OCI-LY7 (cell line): ENCODE measurements around the gene TXNL1. TPM values are rescaled to one million over a fixed set of nuclear protein-coding genes. Genes with fewer than 3 reads are reported as not detected.

Experiments used
- Bru-seq: library from RNA; stranded (reverse); fragments of 400-500 nt; gene quantifications from one replicate; lab custom pipeline; 2021; lab: Mats Ljungman, UMichigan
- BruChase-seq, 2 experiments: library from RNA; stranded (reverse); fragments of 400-500 nt; gene quantifications; one replicate each; lab custom pipeline; 2021; lab: Mats Ljungman, UMichigan
- BruUV-seq: library from RNA; stranded (reverse); fragments of 400-500 nt; replicated peaks from 2 replicates; lab custom pipeline; 2021; lab: Mats Ljungman, UMichigan
- CTCF ChIA-PET: fragments of 300-600 bp; sonication (Branson Sonifier 250); formaldehyde crosslinking; loops from one replicate; lab custom pipeline; 2022; ENCODE audit warnings: antibody characterized with exemption; ENCODE audit not compliant: unreplicated experiment; lab: Charles Lee
- POLR2A ChIA-PET: fragments of 300-600 bp; sonication (Branson Sonifier 250); formaldehyde crosslinking; loops from one replicate; lab custom pipeline; 2022; ENCODE audit warnings: antibody characterized with exemption; lab: Charles Lee
- DNase-seq: peaks from one replicate; pipeline ENCODE4 v3.0.0-alpha.2; 2015; ENCODE audit warnings: low spot score
- H2AFZ ChIP-seq: fragments of 200-600 bp; sonication (generic), shearing (Covaris generic); 2 replicates; pipeline ENCODE4 v1.6.1; 2014; ENCODE audit warnings: mild to moderate bottlenecking, antibody characterized with exemption, low read length, moderate library complexity
- H3K27ac ChIP-seq: fragments of 200-600 bp; sonication (generic); 2 replicates; pipeline ENCODE4 v1.5.1; 2014; ENCODE audit warnings: mixed run types, low read depth, mild to moderate bottlenecking, moderate library complexity, low read length, inconsistent platforms; ENCODE audit not compliant: poor library complexity, severe bottlenecking
- H3K36me3 ChIP-seq: fragments of 200-600 bp; sonication (generic); 2 replicates; pipeline ENCODE4 v1.6.1; 2014; ENCODE audit warnings: mild to moderate bottlenecking, antibody characterized with exemption, low read length, moderate library complexity, mixed read lengths; ENCODE audit not compliant: insufficient read depth
- H3K4me1 ChIP-seq: fragments of 200-600 bp; sonication (generic); 2 replicates; pipeline ENCODE4 v1.5.1; 2014; ENCODE audit warnings: mild to moderate bottlenecking, low read length; ENCODE audit not compliant: insufficient read depth, poor library complexity, severe bottlenecking
- H3K4me2 ChIP-seq: fragments of 200-600 bp; sonication (generic); 2 replicates; pipeline ENCODE4 v1.6.1; 2014; ENCODE audit warnings: mild to moderate bottlenecking, low read length
- H3K4me3 ChIP-seq: fragments of 200-600 bp; sonication (generic); 2 replicates; pipeline ENCODE4 v1.5.1; 2014; ENCODE audit warnings: mild to moderate bottlenecking, low read depth, low read length; ENCODE audit not compliant: poor library complexity, severe bottlenecking
- H3K79me2 ChIP-seq: fragments of 200-600 bp; sonication (generic); 2 replicates; pipeline ENCODE4 v1.6.1; 2016; ENCODE audit warnings: low read depth, mild to moderate bottlenecking, low read length, moderate library complexity, mixed read lengths; ENCODE audit not compliant: insufficient read depth
- H3K9me2 ChIP-seq: fragments of 200-600 bp; sonication (generic); 2 replicates; pipeline ENCODE4 v1.6.1; 2016; ENCODE audit warnings: mild to moderate bottlenecking, low read length, mixed read lengths; ENCODE audit not compliant: insufficient read depth
- H3K9me3 ChIP-seq: fragments of 200-600 bp; sonication (generic); 2 replicates; pipeline ENCODE4 v1.6.1; 2014; ENCODE audit warnings: mild to moderate bottlenecking, mixed run types, low read length, mixed read lengths
- H4K20me1 ChIP-seq: fragments of 200-600 bp; sonication (generic); 2 replicates; pipeline ENCODE4 v1.6.1; 2014; ENCODE audit warnings: mild to moderate bottlenecking, antibody characterized with exemption, low read length, moderate library complexity, mixed read lengths; ENCODE audit not compliant: insufficient read depth
- EZH2phosphoT487 ChIP-seq: fragments of 200-600 bp; sonication (generic); IDR thresholded peaks from 2 replicates; pipeline ENCODE4 v1.6.1; 2018; ENCODE audit warnings: low read depth, borderline replicate concordance, mild to moderate bottlenecking, mixed run types, antibody characterized with exemption, low read length, moderate library complexity, mixed read lengths
- intact Hi-C: fragments of 100-400 bp; cut with micrococcal nuclease; formaldehyde crosslinking; loops from one replicate; pipeline ENCODE4 v1.10.0; 2022; ENCODE audit not compliant: unreplicated experiment
- long read RNA-seq: library from polyadenylated mRNA; stranded (forward); transcript quantifications from one replicate; pipeline ENCODE4 v2.0.0, GENCODE V29; 2022
- total RNA-seq, 2 experiments: library from RNA; depleted of rRNA in 1 of 2; stranded (reverse); fragments of >200 nt in 1 of 2; shearing (Covaris generic) in 1 of 2; gene quantifications; 2 replicates each; pipeline ENCODE4 v1.2.3, GENCODE V29; 2014 to 2022
- TF ChIP-seq, protein P1 (sequence below): fragments of 200-600 bp; sonication (generic); conservative IDR thresholded peaks from 2 replicates; pipeline ENCODE4 v1.5.1; 2014; ENCODE audit warnings: mild to moderate bottlenecking, antibody characterized with exemption, low read length, moderate library complexity, mixed read lengths

TXNL1 gene
- total RNA-seq (2014; rRNA removed; shearing (Covaris generic)) (11.7 and 13.9 TPM in 2 replicates), total RNA-seq (2022) (39.7 and 42.5 TPM in 2 replicates), Bru-seq, nascent RNA (percentile 72 among the genes with signal in this experiment), BruChase-seq, experiment 1, labeled RNA remaining after a 6-hour chase (percentile 67 among the genes with signal in this experiment), BruChase-seq, experiment 2, labeled RNA remaining after a 2-hour chase (percentile 64 among the genes with signal in this experiment)
- long read RNA-seq, full-length matches to known transcripts, result 36 of 40 reads
- long read RNA-seq, partial matches to known transcripts, result 2 of 40 reads
- long read RNA-seq, other reads (novel, unspliced or antisense), result 2 of 40 reads

DNA sequence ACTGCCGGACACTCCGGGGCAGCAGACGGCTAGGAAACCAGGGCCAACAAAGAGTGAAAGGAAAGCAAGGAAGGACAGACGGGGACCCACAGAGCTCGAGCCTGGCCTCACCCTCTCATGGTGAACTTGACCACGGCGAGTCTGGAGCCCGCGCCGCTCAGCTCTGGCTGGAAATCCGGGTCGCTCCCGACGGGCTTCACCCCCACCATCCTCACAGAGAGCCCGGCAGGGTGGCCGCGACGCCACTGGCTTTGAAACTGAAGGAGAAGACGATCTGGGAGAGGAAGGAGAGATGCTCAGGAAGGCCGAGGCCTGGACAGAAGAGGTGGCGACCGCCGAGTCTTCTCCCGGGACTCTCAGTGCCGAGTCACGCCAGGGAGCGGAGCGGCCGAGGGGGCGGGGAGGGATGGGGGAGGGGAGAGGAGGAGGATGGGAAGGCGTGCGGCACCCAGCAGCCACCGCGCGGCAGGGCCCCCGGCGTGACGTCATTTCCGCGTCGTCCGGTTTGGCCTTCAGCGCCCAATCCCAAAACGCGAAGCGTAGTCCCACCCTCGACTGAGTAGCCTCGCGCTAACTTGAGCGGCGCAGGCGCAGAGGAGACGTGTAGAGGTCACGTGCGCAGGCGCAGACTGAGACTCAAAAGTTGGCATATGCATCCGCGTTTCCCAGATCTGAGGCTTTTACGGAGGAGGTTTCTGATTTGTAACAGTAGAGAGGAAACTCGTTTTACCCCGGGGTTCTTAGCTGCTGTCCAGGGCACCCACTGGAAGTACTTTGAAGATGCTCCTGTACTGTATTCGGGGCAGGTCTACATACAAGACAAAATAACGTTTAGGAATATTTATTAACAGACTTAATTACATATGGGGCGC is at the start of gene TXNL1:
Gene TXNL1, minus strand, starts transcription at position 361 of the 872 bp plus-strand sequence. Its CDS starts 152 bp downstream, at position 209.
- H4K20me1 ChIP-seq, result no peaks in the 10 kb centered on the region
- intact Hi-C loops, result no loop called here
- peak; percentile 96 for DNase-seq
- TF ChIP-seq, protein P1, sequence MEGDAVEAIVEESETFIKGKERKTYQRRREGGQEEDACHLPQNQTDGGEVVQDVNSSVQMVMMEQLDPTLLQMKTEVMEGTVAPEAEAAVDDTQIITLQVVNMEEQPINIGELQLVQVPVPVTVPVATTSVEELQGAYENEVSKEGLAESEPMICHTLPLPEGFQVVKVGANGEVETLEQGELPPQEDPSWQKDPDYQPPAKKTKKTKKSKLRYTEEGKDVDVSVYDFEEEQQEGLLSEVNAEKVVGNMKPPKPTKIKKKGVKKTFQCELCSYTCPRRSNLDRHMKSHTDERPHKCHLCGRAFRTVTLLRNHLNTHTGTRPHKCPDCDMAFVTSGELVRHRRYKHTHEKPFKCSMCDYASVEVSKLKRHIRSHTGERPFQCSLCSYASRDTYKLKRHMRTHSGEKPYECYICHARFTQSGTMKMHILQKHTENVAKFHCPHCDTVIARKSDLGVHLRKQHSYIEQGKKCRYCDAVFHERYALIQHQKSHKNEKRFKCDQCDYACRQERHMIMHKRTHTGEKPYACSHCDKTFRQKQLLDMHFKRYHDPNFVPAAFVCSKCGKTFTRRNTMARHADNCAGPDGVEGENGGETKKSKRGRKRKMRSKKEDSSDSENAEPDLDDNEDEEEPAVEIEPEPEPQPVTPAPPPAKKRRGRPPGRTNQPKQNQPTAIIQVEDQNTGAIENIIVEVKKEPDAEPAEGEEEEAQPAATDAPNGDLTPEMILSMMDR, result no peak
- TF ChIP-seq EZH2phosphoT487, result no peak
- H3K4me1 ChIP-seq, result peaks cover 17% of the 10 kb centered on the region
- H3K36me3 ChIP-seq, result peaks cover 14% of the 10 kb centered on the region
- H3K4me3 ChIP-seq, result peak within 1 kb of the TSS; percentile 92
- no peaks in the 10 kb centered on the region for H3K9me2 ChIP-seq
- POLR2A ChIA-PET, result interaction anchor here (0.6 to 4.4 kb wide), 3 partner anchors 13 to 1256 kb away, joined by 3 to 25 read pairs (median 4); partner anchors contain the start of gene WDR7
- no peaks in the 10 kb centered on the region for H3K9me3 ChIP-seq
- H3K79me2 ChIP-seq, result peaks cover 47% of the 10 kb centered on the region
- H3K4me2 ChIP-seq, result peak within 1 kb of the TSS; percentile 93
- peak within 1 kb of the TSS; percentile 88 for H3K27ac ChIP-seq
- CTCF ChIA-PET, result no interaction called here
- H2AFZ ChIP-seq, result peak within 1 kb of the TSS; percentile 89; the same call in 1 of the 2 replicates
- no TSS peak for BruUV-seq

DNA sequence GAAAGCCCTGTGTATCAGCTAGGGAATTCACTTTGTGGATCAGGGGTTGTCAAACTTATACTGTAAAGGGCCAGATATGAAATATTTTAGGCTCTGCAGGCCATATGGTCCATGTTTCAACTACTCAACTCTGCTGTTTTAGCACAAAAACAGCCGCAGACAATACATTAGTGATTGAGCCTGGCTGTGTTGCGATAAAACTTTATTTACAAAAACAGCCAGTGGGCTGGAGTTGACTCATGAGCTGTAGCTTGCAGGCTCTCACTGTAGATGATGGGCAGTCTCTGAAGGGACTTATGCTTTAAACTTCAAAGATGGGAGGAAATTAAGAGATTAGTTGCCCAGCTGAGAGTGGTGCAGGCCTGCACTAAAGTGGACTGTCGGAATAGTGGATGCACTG is 45.9 kb upstream of the TXNL1 start:
- POLR2A ChIA-PET, result no interaction called here
- H3K27ac ChIP-seq, result no peak overlapping the region
- CTCF ChIA-PET, result no interaction called here
- no peak overlapping the region for H2AFZ ChIP-seq
- H4K20me1 ChIP-seq, result no peaks in the 10 kb centered on the region
- H3K9me2 ChIP-seq, result no peaks in the 10 kb centered on the region
- no peaks in the 10 kb centered on the region for H3K36me3 ChIP-seq
- no peaks in the 10 kb centered on the region for H3K79me2 ChIP-seq
- no peak overlapping the region for H3K4me3 ChIP-seq
- H3K9me3 ChIP-seq, result no peaks in the 10 kb centered on the region
- BruUV-seq, result no TSS peak
- intact Hi-C loops, result no loop called here
- H3K4me2 ChIP-seq, result no peak overlapping the region
- DNase-seq, result no peak
- TF ChIP-seq, protein P1, result no peak
- no peak for TF ChIP-seq EZH2phosphoT487
- H3K4me1 ChIP-seq, result no peaks in the 10 kb centered on the region
